Hindlimb muscle (tissue), 1 donor: ENCODE data around the gene TRIO. TPM values are rescaled to one million over a fixed set of nuclear protein-coding genes. Genes with fewer than 3 reads are reported as not detected.
"Not testable (repeated sequence)": the region's sequence is repeated elsewhere in the genome, so short reads cannot be mapped to it uniquely, and the experiment has no call there.

Experiments
- DNase-seq: peaks from one replicate; pipeline ENCODE4 v3.0.0-alpha.2; 2013
- polyA plus RNA-seq: library from polyadenylated mRNA; unstranded; fragments of 120-200 nt; gene quantifications from one replicate; pipeline ENCODE4 v1.2.1, GENCODE V29; 2013; ENCODE audit not compliant: insufficient read length

TRIO gene
- polyA plus RNA-seq, 1 donor: 181 TPM

DNA sequence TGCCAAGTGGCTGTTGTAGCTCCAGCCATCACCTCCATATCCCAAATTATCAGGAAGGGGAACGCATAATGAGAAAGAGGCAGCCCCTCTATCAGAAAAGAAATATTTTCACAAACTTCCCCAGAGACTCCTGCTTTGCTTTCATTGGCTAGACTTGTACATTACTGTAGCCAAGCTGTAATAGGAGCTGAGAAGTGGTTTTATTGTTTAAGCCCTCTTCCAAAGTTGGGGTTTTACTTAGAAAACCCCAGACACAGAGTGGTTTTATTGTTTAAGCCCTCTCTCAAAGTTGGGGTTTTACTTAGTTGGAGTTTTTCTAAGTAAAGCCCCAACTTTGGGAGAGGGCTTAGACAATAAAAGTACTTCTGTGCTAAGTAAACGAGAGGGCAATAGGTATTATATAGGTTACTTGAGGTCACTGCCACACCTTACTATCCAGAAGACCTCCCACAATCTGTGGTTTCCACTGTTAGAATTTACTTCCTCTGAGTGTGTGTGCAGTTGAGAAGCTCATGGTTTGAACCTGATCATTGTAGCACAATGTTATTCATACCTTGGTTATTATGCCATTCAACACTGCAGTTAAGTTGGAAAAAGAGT, 222.8 kb downstream of the TRIO start:
- DNase-seq: no peak

GRCh38 chr5:14366763-14367162, 223.6 kb downstream of the TRIO start:
- no peak for DNase-seq

DNA sequence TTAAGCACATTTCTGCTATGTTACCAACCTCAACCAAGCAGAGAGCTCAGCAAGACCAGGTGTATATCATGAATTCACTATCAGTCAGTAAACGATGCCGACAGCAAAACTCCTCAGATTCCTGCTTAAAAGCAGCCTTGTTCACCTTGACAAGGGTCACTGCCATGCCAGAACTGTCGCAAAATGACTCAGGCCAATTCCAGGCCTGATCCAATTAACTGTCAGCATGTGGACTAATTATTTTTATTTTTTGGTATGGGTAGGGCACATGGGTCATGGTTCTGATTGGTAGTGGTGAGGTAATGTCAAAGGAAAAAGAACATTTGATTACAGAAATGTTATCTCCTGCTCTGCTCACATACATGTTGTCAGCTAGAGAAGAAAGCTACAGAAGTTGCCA, 224.2 kb downstream of the TRIO start:
- DNase-seq: no peak

- no peak for DNase-seq
Measured at GRCh38 chr5:14369780-14370179, 226.6 kb downstream of the TRIO start.

DNA sequence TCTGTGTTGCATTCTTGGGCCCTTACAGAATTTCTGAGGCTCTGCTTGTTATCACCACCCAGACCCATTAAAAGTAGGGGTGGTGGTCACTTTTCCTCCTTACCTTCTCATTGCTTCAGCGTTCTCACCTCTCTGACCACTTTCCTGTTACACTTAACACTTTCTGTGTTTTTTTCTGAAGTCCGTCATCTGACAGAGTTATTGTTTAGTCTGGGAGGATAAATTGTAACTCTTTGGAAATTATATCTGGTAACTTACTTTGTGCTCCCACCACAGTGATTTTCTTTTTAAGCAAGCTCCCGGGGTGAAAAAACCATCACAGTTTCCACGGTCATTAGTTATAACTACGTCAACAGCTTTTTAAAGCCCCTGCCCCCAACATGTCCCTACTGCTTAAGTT, 227.2 kb downstream of the TRIO start:
- DNase-seq: no peak

DNA sequence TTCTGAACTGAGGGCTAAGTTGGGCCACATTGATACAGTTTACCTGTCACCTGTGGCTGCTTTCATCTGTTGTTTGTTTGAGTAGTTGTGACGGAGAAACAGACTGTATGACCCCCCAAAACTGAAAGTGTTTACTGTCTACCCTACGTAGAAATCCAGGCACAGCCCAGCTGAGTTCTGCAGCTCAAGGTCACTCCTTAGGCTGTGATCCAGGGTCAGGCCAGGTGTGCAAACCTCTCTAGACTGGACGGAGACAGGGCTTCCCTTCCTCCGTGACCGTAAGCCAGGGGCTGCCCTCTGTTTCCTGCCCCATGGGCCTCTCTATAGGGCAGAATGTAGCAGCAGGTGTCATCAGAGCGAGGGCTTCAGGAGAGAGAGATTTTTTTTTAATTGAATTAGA, 230.5 kb downstream of the TRIO start:
- DNase-seq: no peak

- no peak for DNase-seq
Measured at GRCh38 chr5:14374100-14374499, 231.0 kb downstream of the TRIO start.

GRCh38 chr5:14376789-14377188, 233.6 kb downstream of the TRIO start:
- DNase-seq: no peak

GRCh38 chr5:14379739-14380497, 236.8 kb downstream of the TRIO start:
- DNase-seq: no peak

GRCh38 chr5:14380712-14381111, 237.6 kb downstream of the TRIO start:
- DNase-seq: no peak

DNA sequence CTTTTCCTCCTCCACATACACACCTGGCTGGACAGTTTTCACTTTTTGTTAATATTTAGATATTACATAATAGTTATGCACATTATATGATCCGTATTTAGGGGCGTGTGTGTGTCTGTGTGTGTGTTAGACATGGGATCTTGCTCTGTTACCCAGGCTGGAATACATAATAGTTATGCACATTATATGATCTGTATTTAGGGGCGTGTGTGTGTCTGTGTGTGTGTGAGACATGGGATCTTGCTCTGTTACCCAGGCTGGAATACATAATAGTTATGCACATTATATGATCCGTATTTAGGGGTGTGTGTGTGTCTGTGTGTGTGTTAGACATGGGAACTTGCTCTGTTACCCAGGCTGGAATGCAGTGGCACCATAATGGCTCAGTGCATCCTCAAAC, 239.5 kb downstream of the TRIO start:
- DNase-seq: no peak

DNA sequence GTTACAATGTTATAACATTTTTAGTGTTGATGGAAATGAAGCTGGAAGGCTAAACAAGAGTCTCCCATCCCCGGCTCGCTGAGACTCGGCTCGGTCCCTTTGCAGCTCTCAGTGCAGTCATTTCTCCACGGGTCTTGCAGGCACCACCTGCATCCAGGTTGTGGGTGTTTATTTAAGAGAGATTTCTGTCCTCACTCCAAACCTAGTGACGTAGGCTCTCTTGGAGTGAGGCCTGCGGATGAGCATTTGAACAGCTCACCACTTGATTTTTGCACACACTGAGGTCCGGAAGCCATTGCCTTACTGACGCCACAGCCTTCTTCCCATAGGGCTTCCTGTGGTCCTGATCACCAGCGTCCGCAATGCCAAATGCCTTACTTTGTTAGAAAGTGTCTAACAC, 240.8 kb downstream of the TRIO start:
- DNase-seq: no peak

DNA sequence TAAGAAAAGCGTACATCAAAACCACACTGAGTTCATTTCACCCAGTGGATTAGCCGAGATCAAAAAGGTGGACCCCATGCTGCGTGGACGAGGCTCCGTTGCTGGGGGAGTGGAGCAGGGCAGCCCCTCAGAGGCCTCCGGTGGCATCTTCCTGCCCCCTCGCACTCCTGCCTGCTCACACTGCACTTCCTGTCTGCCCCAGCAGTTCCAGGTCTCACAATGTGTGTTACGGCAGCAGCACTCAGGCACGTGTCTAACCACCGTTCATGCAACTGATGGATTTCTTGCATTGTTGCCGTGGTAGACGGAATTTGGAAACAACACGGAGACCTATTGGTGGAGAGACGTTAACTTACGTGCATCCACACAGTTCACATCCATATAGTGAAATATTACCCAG, 241.9 kb downstream of the TRIO start:
- DNase-seq: no peak

DNA sequence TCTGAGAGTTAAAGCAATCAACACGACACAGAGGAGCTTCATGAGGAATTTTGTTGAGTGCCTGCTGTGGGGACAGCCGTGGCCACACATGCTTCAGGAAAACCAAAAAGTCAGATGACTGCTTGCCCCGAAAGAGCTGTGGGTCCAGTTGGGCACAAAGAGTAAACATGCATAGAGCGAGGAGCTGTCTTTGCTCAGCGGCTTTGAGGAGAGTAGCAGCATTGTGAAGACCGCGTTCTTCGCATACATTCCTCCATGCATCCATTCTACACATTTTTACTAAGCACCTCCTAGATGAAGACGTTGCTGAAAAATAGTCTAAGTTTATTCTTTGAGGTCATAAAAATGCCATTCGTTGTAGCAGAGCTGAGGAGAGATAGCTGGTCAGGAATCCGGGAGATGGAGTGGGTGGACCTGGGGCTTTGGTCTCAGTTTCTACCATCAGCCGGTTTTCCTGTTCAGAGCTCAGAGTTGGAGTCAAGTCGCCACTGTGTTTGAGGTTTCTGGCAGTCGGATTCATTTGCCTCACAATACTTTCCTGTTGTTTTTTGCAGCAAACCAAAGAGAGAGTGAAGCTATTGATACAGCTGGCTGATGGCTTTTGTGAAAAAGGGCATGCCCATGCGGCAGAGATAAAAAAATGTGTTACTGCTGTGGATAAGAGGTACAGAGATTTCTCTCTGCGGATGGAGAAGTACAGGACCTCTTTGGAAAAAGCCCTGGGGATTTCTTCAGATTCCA, 243.9 kb downstream of the TRIO start:
- DNase-seq: no peak

GRCh38 chr5:14388741-14389140, 245.6 kb downstream of the TRIO start:
- no peak for DNase-seq

- not testable (repeated sequence) for DNase-seq
Measured at GRCh38 chr5:14392552-14392951, 249.4 kb downstream of the TRIO start.

GRCh38 chr5:14394365-14394764, 251.2 kb downstream of the TRIO start:
- DNase-seq: no peak

DNA sequence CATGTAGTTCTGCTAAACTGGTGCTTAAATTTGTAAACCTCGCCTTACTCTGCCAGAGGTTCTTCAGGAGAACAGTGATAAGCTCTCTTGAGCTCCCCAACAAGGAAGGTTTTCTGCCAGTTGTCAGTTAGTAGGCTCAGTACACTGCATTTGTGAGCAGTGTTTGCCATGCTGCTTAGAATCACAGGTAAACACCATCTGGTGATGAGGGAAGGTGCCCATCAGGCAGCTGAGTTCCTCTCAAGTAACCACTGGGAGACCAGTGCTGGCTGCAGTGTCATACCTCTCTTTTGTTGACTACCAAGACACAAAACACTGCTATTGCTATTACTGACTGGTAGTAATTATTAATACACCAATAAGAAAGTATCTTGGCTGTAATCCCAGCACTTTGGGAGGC, 252.3 kb downstream of the TRIO start:
- DNase-seq: no peak

DNA sequence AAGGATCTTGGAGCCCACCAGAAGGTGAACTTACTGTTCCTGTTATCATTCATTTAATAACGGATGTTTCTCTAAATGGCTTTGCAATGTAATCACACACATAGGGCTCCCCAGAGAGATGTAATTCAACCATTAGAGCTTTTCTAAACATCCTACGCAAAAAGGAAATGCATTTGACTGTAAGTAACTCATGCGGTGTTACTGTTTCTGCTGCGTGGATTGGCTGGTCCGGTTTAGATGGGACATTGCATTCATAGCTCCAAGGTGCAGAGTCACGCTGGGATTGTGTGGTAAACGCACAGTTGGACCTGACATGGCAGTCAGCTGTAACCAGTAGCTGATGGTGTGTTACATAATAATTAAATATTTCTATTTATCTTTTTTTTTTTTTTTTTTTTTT, 252.9 kb downstream of the TRIO start:
- no peak for DNase-seq

- no peak for DNase-seq
Measured at GRCh38 chr5:14396737-14397136, 253.6 kb downstream of the TRIO start.

DNA sequence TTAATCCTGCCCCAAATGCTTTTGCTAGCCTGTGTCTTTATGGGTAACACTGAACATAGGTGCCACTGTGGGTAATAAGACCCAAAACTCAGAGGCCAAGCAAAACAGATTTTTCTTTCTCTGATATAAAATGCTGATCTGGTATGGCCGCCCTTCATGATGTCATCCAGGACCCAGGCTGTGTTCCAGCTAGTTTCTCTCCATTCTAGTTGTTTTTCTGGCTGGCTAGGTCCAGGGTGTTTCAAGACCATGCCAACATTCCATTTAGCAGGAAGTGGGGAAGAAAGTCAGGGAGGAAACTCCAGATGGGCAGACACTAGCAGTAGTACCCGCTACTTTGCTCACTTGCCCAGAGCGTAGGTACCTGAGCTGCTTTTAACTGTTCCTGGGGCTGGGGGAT, 254.6 kb downstream of the TRIO start:
- DNase-seq: no peak

DNA sequence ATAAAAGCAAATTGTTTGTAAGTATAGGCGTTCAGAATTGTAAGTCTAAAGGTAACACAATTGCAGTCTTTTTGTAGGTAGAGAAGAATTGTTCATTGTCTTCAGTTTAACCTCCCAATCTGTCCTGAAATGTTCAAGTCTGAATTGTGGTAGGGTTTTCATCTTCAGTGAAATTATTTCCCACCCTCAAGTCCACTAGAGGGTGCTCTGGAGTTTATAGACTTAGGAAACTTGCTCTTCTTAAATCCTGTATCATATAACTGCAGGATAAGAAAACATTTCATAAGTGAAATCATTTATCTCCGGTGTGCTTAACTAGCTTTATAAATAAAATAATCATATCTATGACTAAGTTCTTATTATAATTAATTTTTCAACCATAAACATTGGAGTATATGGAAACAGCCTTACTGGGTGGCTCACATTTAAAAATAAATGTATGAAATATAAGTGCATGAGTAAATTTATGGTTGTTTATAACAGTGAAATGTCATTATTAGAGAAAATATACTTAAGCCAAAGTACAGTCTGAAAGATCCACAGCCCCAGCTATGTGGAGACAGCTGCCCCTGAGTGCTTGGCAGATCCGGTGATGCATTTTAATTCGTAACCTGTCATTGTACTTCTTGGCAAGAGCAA, 256.0 kb downstream of the TRIO start:
- peak; percentile 76 for DNase-seq

DNA sequence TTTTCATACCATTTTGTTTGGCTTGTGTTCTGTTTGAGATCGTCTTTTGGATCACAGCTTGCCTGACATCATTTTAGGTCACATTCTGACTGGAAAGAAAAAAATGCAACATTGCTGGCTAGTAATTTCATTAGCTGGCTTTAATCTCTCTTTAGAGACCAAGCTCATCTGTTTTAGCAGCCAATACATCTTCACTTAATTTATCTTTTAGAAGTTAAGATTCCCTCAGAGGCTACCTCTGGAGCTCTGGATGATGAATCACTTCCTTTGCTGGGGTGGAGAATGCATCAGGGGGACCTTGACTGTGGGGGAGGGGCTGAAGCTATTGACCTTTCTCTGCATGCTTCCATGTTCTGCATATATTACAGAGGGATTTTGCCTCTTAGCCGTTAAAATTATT, 256.9 kb downstream of the TRIO start:
- no peak for DNase-seq
